ENCODE results near the gene RREB1. TPM values are rescaled to one million over a fixed set of nuclear protein-coding genes. Genes with fewer than 3 reads are reported as not detected.

RREB1 gene
- total and polyA plus RNA-seq, 5 experiments from 2014 or later = 2.5 to 53.0 (median 5.8) TPM

DNA sequence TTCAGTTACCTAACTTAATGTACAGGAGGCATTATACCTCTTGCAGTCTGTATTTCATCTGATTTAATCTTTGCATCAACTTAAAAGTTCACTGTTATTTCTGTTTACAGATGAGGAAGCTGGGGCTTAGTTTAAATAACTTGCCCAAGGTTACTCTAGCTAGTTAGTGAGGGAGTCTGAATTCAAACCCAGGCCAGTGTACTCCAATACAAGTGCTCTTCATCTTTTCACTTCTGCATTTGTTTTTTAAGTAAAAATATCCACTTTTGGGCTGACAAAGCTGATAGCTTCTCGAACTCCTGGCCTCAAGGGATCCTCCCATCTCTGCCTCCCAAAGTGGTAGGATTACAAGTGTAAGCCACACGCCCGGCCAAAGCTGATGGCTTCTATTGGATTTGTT lies 23.6 kb downstream of the RREB1 start:
- H3K36me3 Mint-ChIP-seq = peaks cover 0 to 10% (median 0%) of the 10 kb centered on the region in 3 donors
- no peaks in the 10 kb centered on the region for H3K27me3 Mint-ChIP-seq
- DNase-seq (no peak), ATAC-seq (no peak)
- peaks cover 49 to 92% (median 80%) of the 10 kb centered on the region in 4 donors for H3K4me1 Mint-ChIP-seq
- POLR2A ChIA-PET = interaction anchor here (0.6 to 12.9 kb wide), 2 partner anchors 19 to 44 kb away, joined by 3 to 139 read pairs; partner anchors contain the start of gene RREB1
- peak overlapping the region in 1 of 10 donors; percentile 33 for H3K4me3 Mint-ChIP-seq
- no peaks in the 10 kb centered on the region for H3K9me3 Mint-ChIP-seq
- H3K27ac Mint-ChIP-seq = peak overlapping the region in 8 of 10 donors; percentile 2 to 82 (median 59)

DNA sequence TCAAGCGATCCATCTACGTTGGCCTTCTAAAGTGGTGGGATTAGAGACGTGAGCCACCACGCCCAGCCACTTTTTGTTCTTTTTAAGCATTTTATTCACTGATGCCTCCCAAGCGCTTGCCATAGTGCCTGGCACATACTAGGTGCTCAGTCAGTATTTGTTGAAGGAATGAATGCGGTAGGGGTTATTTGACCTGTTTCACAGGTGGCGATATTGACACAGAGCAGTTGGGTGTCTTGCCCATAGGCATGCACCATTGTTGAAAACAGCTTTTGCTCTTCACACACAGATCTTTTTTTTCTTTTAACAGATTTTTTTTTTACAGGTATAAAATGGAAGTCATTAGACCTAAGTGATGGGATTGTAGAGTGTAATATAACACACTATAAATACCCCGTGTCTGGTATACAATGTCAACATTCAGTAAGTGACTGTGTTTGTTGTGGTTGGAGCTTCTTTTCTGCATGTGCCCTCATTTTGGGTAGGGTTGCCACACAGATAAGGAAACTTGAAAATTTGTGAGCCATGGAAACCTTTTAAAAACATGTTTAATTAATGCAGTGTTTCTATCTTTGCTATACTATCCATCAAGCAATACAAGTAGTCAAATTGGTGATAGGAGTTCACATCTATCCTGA lies 24.8 kb downstream of the RREB1 start:
- peak overlapping the region in 3 of 10 donors; percentile 10 to 33 (median 14) for H3K4me3 Mint-ChIP-seq
- POLR2A ChIA-PET = interaction anchor here (12.9 kb wide), 1 partner anchor 20 kb away, joined by 139 read pairs; the partner anchor contains the start of gene RREB1
- H3K27ac Mint-ChIP-seq = peak overlapping the region; percentile 3 to 80 (median 52)
- peaks cover 46 to 92% (median 79%) of the 10 kb centered on the region in 4 donors for H3K4me1 Mint-ChIP-seq
- DNase-seq = no peak
- no peaks in the 10 kb centered on the region for H3K9me3 Mint-ChIP-seq
- no peaks in the 10 kb centered on the region for H3K27me3 Mint-ChIP-seq
- peaks cover 0 to 9% (median 0%) of the 10 kb centered on the region in 3 donors for H3K36me3 Mint-ChIP-seq
- peak in 1 of 2 donors; percentile 28 for ATAC-seq

DNA sequence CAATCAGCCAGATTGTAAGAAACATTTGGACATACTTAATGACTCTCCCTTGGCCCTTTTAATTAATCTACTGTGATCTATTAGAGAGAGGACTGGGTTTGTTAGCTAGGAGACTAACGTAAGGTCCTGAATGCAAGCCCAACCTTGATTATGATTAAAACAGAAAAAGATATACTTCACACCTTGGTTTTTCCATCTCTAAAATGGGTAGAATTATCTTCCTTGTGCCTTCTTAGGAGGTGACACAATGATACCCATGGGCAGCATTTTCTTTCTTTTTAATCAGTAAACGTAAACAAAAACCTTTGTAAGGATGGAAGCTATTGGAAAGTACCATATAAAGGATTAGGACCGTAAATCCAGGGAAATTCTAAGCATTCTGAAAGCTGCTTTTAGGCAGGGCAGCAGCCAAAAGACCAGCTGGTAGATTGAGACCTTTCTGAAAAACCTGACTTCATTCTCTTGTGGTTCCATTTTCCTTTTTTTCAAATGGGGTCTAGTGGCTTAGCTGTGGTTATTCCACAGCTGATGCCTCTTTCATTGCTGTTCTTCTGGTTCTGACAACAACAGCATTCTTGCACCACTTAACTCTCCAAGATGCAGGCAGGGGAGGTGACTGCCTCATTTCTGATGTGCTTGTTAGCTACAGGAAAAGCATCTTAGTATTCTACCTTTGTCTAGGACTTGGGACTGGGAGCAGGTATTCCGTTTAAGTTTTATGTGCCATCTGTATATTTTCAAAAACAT lies 27.4 kb downstream of the RREB1 start:
- no peaks in the 10 kb centered on the region for H3K27me3 Mint-ChIP-seq
- DNase-seq (peak in 2 of 10 donors; percentile 44 to 55), ATAC-seq (no peak)
- H3K4me3 Mint-ChIP-seq = peak overlapping the region in 2 of 10 donors; percentile 32 to 47
- no peaks in the 10 kb centered on the region for H3K9me3 Mint-ChIP-seq
- peak overlapping the region in 9 of 10 donors; percentile 19 to 97 (median 59) for H3K27ac Mint-ChIP-seq
- peaks cover 31 to 91% (median 72%) of the 10 kb centered on the region in 4 donors for H3K4me1 Mint-ChIP-seq
- peaks cover 0 to 6% (median 0%) of the 10 kb centered on the region in 3 donors for H3K36me3 Mint-ChIP-seq
- POLR2A ChIA-PET = interaction anchor here (1.1 to 2.2 kb wide), 5 partner anchors 10 to 26 kb away, joined by 3 to 6 read pairs (median 5); no protein-coding TSS in a partner anchor

DNA sequence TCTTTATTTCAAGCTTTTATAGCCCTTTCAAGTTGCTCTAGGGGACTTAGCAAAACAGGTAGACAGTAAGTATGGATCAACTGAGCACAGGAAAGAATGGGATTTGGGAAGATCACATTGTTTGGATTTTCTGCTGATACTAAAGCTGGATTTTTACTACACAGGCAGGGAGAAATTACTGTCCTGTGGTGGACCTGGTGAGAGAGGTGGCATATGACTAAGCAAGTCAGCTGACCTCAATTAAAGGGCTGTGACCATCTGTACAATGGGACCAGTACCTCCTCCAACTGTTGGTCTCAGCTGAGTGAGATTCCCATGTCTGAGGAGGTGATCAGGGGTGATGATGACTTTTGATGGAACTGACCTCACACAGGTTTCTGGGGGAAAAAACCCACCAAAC lies 28.0 kb downstream of the RREB1 start:
- peak overlapping the region in 2 of 10 donors; percentile 32 to 47 for H3K4me3 Mint-ChIP-seq
- H3K36me3 Mint-ChIP-seq = peaks cover 0 to 6% (median 0%) of the 10 kb centered on the region in 3 donors
- POLR2A ChIA-PET = interaction anchor here (0.6 to 2.2 kb wide), 6 partner anchors 10 to 62 kb away, joined by 3 to 6 read pairs (median 4); no protein-coding TSS in a partner anchor
- ATAC-seq (no peak), DNase-seq (no peak)
- H3K4me1 Mint-ChIP-seq = peaks cover 29 to 91% (median 69%) of the 10 kb centered on the region in 4 donors
- H3K27me3 Mint-ChIP-seq = no peaks in the 10 kb centered on the region
- H3K27ac Mint-ChIP-seq = peak overlapping the region in 9 of 10 donors; percentile 18 to 97 (median 56)
- no peaks in the 10 kb centered on the region for H3K9me3 Mint-ChIP-seq

DNA sequence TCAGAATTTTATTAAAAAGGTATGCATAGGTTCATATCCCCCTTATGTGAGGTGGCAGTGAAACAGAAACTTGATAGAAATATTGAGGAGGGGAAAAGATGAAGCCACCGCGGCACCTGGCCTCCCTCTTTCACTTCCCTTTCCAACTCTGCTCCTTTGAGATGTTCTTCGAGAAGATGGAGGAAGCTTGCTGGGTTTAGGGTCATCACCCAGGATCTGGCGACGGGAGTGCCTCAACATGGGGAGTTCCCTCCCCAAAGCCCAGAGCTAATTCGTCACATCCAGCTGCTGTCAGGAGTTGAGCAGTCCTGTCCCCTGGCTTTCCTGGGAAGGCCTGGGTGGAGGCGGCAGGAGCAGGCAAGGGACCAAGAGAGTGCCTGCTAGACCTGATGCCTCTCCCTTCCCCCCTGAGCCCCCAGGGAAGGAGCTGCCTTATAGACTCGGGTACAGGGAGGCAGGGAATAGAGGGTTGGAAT lies 29.1 kb downstream of the RREB1 start:
- DNase-seq = no peak

DNA sequence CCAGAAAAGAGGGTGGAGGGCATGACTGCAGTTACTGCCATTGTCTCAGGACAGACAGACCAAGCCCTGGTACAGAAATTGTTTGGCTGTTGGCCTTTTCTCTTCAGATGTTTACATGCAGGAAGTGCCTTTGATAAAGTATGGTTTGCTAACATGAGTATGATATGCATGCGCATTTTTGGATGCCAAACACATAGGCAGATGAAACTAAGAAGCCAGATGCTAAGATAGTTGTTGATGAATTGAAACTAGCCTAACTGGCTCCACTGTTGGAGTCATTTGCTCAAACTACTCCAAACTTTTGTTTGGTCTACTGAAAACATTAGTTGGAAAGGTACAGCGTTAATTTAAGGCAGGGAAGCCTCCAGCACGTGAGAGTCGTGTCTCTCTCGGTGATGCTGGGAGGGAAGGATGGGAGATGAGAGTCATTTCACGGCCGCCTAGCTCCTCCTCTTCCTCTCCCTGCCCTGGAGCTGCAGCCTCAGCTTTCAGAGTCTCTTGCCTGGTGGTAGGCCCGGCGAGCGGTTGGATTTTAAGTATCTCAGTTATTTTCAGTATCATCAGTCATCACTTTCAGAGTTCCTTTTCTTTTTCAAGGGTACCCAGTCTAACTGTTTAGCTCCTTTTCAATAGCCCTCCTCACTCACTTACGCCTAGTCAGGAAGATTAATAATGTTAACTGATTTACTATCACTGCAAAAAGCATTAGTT lies 29.7 kb downstream of the RREB1 start:
- DNase-seq (peak; percentile 26 to 74 (median 48)), ATAC-seq (peak; percentile 51 to 61)
- Mint-ChIP-seq H3K27ac (peak overlapping the region; percentile 93 to 99 (median 97)), H3K4me1 (peaks cover 27 to 81% (median 61%) of the 10 kb centered on the region in 4 donors), H3K4me3 (peak overlapping the region; percentile 74 to 85 (median 84)), H3K27me3 (no peaks in the 10 kb centered on the region), H3K9me3 (no peaks in the 10 kb centered on the region), H3K36me3 (peaks cover 0 to 5% (median 0%) of the 10 kb centered on the region in 3 donors)
- POLR2A ChIA-PET = interaction anchor here (0.7 to 2.2 kb wide), 13 partner anchors 9 to 95 kb away, joined by 3 to 13 read pairs (median 5); partner anchors contain the start of gene RREB1

More for the DNA sequence above, 29.1 kb downstream of the RREB1 start:
- ATAC-seq = no peak
- no peaks in the 10 kb centered on the region for H3K27me3 Mint-ChIP-seq
- no peaks in the 10 kb centered on the region for H3K9me3 Mint-ChIP-seq
- H3K4me1 Mint-ChIP-seq = peaks cover 25 to 87% (median 66%) of the 10 kb centered on the region in 4 donors
- peaks cover 0 to 6% (median 0%) of the 10 kb centered on the region in 3 donors for H3K36me3 Mint-ChIP-seq
- POLR2A ChIA-PET = interaction anchor here (1.1 to 2.2 kb wide), 7 partner anchors 8 to 84 kb away, joined by 3 to 13 read pairs (median 8); partner anchors contain the start of gene RREB1
- peak overlapping the region; percentile 93 to 99 (median 97) for H3K27ac Mint-ChIP-seq
- peak overlapping the region in 9 of 10 donors; percentile 78 to 85 (median 84) for H3K4me3 Mint-ChIP-seq

DNA sequence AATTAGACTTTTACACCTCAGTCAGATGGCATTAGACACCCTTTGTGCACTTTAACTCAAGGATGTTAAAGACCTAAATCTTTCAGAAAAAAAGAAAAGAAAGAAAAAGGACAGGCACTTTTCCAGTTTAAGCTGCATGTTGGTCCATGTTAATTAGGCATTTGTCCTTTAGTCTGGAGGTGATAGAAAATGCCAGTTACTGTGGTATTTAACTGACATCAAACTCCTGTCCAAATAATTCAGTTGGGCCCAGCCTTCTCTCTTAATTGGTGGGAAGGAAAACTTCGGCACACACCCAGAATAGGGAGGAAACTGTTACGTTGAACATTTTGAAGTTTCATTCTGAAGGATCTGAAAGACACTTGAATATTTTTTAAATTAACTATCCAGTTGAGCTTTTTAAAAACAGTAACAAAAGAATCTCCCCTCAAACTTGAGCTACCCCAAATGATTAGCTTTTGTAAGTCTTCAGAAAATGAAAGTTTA lies 30.3 kb downstream of the RREB1 start:
- no peaks in the 10 kb centered on the region for H3K27me3 Mint-ChIP-seq
- no peaks in the 10 kb centered on the region for H3K9me3 Mint-ChIP-seq
- peak overlapping the region; percentile 93 to 99 (median 97) for H3K27ac Mint-ChIP-seq
- H3K4me3 Mint-ChIP-seq = peak overlapping the region; percentile 74 to 85 (median 84)
- POLR2A ChIA-PET = interaction anchor here (0.7 to 2.2 kb wide), 13 partner anchors 9 to 95 kb away, joined by 3 to 13 read pairs (median 5); partner anchors contain the start of gene RREB1
- DNase-seq (no peak), ATAC-seq (no peak)
- H3K36me3 Mint-ChIP-seq = no peaks in the 10 kb centered on the region
- H3K4me1 Mint-ChIP-seq = peaks cover 26 to 80% (median 61%) of the 10 kb centered on the region in 4 donors

DNA sequence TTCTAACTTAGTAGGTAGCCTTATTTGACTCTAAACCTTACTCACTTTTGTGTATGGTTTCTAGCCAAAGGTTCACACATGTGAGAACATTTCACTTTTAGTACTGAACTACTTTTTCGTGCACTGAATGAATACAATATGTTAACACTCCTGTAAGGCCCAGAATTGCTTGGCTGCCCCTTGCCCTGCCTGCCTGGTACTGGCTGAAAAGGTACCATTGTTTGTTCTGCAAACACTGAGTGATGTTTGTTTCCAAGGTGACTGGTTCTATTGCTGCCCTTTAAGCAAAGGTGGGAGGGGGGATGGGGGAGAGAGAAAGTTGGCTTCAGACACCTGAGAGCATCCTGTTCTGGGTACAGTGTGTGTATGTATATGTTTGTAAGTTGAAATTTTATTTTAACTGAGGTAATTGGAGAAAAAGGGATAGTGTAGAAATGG lies 31.2 kb downstream of the RREB1 start:
- no peaks in the 10 kb centered on the region for H3K27me3 Mint-ChIP-seq
- ATAC-seq (peak; percentile 35 to 69), DNase-seq (peak in 8 of 10 donors; percentile 35 to 84 (median 69))
- peak overlapping the region; percentile 1 to 87 (median 22) for H3K4me3 Mint-ChIP-seq
- POLR2A ChIA-PET = interaction anchor here (2.1 kb wide), 1 partner anchor 29 kb away, joined by 9 read pairs; no protein-coding TSS in a partner anchor
- H3K27ac Mint-ChIP-seq = peak overlapping the region; percentile 85 to 99 (median 96)
- peaks cover 26 to 83% (median 62%) of the 10 kb centered on the region in 4 donors for H3K4me1 Mint-ChIP-seq
- no peaks in the 10 kb centered on the region for H3K9me3 Mint-ChIP-seq
- H3K36me3 Mint-ChIP-seq = no peaks in the 10 kb centered on the region

DNA sequence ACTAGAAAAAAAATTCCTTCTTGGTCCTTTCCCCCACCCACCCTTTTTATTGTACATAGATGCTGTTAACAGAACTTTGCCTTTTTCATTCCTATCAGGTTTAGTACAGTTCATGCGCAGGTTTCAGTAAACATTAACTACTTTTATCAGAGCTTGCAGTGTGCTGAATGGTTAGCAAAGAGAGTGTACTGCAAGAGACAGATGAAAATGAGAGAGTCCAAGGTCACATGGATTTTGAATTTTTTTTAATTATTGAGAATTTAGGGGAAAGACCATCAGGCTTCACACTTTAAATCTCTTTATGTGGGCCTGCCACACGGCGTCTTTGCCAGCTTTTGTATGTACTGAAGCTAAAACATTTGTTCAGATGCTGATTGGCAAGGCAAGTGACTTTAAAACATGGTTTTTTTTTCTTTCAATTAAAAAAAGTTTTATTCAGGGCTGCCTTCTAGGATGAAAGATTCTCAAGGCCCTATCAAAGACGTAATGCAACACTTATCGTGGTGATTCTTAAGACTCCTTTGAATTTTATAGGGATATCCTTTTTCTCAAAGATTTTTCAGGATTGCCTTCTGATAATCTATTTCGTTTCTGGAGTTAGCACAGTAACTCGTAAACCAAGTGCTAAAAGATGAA lies 32.2 kb downstream of the RREB1 start:
- POLR2A ChIA-PET = interaction anchor here (1.4 to 2.7 kb wide), 2 partner anchors 27 to 31 kb away, joined by 3 to 20 read pairs; partner anchors contain the start of gene RREB1

DNA sequence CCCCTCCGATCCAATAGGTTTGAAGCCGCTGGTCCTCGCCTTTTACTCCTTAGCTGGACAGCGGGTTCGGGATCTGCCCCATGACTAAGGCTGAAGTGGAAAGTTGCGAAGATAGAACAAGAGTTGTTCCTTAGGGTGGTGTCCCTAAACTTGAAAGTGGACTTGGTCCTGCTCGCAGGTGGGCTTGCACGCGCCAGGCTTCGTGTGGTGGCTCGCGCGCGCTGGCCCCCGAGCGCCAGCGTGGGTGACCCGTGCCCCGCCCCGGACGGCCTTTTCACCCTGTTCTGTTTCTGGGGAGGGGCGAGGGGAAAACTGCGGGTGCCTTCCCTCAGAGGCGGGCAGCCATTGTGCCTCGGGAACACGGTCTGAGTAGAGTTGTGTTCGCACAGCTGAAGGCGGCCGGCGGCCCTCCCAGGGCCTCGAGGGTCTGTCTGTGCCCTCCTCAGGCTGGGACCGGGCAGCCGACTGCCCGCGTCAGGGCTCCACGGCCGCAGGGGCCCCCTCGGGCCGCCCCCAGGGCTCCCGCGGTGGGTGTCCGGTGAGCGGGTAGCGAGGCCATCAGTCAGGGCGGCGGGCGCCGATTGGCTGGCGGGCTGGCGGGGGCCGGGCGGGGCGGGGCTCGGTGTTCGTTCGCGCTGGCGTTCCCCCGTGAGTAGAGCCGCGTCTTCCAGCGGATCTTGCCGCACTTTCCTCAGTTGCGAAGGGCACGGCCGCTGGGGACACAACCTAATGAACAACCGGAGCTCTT lies 33.0 kb downstream of the RREB1 start:
- Mint-ChIP-seq H3K4me1 (peaks cover 28 to 79% (median 62%) of the 10 kb centered on the region in 4 donors), H3K9me3 (no peaks in the 10 kb centered on the region), H3K27me3 (no peaks in the 10 kb centered on the region), H3K36me3 (no peaks in the 10 kb centered on the region), H3K4me3 (peak overlapping the region; percentile 80 to 92 (median 88)), H3K27ac (peak overlapping the region; percentile 80 to 97 (median 94))
- peak; percentile 59 to 86 (median 78) for DNase-seq
- POLR2A ChIA-PET = interaction anchor here (0.5 to 2.7 kb wide), 6 partner anchors 12 to 59 kb away, joined by 3 to 20 read pairs (median 4); partner anchors contain the start of gene RREB1
- peak; percentile 74 to 81 for ATAC-seq

More for the DNA sequence above, 32.2 kb downstream of the RREB1 start:
- DNase-seq (no peak), ATAC-seq (no peak)
- no peaks in the 10 kb centered on the region for H3K27me3 Mint-ChIP-seq
- H3K36me3 Mint-ChIP-seq = no peaks in the 10 kb centered on the region
- peaks cover 26 to 79% (median 62%) of the 10 kb centered on the region in 4 donors for H3K4me1 Mint-ChIP-seq
- H3K4me3 Mint-ChIP-seq = peak overlapping the region; percentile 80 to 92 (median 88)
- H3K27ac Mint-ChIP-seq = peak overlapping the region; percentile 86 to 97 (median 94)
- no peaks in the 10 kb centered on the region for H3K9me3 Mint-ChIP-seq
